Measurements from ENCODE around the gene KCNQ1.

- TF ChIP-seq, protein P1, sequence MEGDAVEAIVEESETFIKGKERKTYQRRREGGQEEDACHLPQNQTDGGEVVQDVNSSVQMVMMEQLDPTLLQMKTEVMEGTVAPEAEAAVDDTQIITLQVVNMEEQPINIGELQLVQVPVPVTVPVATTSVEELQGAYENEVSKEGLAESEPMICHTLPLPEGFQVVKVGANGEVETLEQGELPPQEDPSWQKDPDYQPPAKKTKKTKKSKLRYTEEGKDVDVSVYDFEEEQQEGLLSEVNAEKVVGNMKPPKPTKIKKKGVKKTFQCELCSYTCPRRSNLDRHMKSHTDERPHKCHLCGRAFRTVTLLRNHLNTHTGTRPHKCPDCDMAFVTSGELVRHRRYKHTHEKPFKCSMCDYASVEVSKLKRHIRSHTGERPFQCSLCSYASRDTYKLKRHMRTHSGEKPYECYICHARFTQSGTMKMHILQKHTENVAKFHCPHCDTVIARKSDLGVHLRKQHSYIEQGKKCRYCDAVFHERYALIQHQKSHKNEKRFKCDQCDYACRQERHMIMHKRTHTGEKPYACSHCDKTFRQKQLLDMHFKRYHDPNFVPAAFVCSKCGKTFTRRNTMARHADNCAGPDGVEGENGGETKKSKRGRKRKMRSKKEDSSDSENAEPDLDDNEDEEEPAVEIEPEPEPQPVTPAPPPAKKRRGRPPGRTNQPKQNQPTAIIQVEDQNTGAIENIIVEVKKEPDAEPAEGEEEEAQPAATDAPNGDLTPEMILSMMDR (IDR thresholded peaks at IDR 0.05; ENCODE audit: low read length): no peak
- TF ChIP-seq EZH2 (IDR thresholded peaks at IDR 0.05; ENCODE audit: borderline replicate concordance, low read length): no peak
Measured at GRCh38 chr11:2593393-2593950, 148.7 kb downstream of the KCNQ1 start.
